IPS-18a (cell line): ENCODE results near the gene FILIP1L.

ENCODE experiments used
- H3K27ac ChIP-seq: one replicate; pipeline ENCODE4 v1.5.1; 2013; ENCODE audit warnings: low read length
- H3K27me3 ChIP-seq: one replicate; pipeline ENCODE4 v1.6.1; 2013; ENCODE audit warnings: mild to moderate bottlenecking, low read length; ENCODE audit not compliant: control insufficient read depth, insufficient read depth
- H3K36me3 ChIP-seq: one replicate; pipeline ENCODE4 v1.6.1; 2013; ENCODE audit warnings: low read depth, low read length; ENCODE audit not compliant: control insufficient read depth
- H3K4me1 ChIP-seq: one replicate; pipeline ENCODE4 v1.6.1; 2013; ENCODE audit warnings: low read depth, low read length; ENCODE audit not compliant: control insufficient read depth
- H3K4me3 ChIP-seq: one replicate; pipeline ENCODE4 v1.5.1; 2013; ENCODE audit warnings: low read length
- H3K9ac ChIP-seq: one replicate; pipeline ENCODE4 v1.6.1; 2013; ENCODE audit warnings: mild to moderate bottlenecking, low read length, moderate library complexity
- H3K9me3 ChIP-seq: one replicate; pipeline ENCODE4 v1.6.1; 2013; ENCODE audit warnings: low read depth, low read length; ENCODE audit not compliant: control insufficient read depth

FILIP1L gene

GRCh38 chr3:99950921-99951320 lies 163.4 kb downstream of the FILIP1L start:
- H3K9ac ChIP-seq: no peak overlapping the region
- no peaks in the 10 kb centered on the region for H3K9me3 ChIP-seq
- H3K36me3 ChIP-seq: no peaks in the 10 kb centered on the region
- H3K4me3 ChIP-seq: no peak overlapping the region
- no peak overlapping the region for H3K27ac ChIP-seq
- H3K27me3 ChIP-seq: no peaks in the 10 kb centered on the region
- H3K4me1 ChIP-seq: no peaks in the 10 kb centered on the region

- no peaks in the 10 kb centered on the region for H3K9me3 ChIP-seq
- H3K27ac ChIP-seq: no peak overlapping the region
- H3K4me1 ChIP-seq: peaks cover 6% of the 10 kb centered on the region
- no peak overlapping the region for H3K4me3 ChIP-seq
- no peaks in the 10 kb centered on the region for H3K36me3 ChIP-seq
- no peaks in the 10 kb centered on the region for H3K27me3 ChIP-seq
- no peak overlapping the region for H3K9ac ChIP-seq
Observed at GRCh38 chr3:99949956-99950670, 164.2 kb downstream of the FILIP1L start.

- peaks cover 15% of the 10 kb centered on the region for H3K4me1 ChIP-seq
Observed at GRCh38 chr3:99948467-99949089, 165.7 kb downstream of the FILIP1L start.

DNA sequence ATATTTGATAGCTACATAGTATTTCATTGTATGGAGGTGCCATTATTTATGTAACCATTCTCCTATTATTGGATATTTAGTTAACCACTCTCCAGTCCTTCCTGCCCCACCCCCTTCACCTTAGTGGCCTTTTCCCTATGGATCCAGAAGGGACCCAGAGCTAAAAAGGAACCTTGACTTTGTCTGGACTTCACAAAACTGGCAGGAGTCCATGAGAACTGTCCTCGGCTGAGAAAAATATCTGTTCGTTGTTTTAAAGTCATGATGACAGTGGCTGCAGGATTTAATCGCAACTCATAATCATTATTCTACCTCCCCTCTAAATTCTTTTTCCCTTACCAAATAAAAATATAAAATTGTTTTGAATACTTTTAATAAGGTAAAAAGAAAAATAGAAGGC lies 166.9 kb downstream of the FILIP1L start:
- no peak overlapping the region for H3K27ac ChIP-seq
- no peaks in the 10 kb centered on the region for H3K9me3 ChIP-seq

More at GRCh38 chr3:99948467-99949089, 165.7 kb downstream of the FILIP1L start:
- Histone ChIP-seq H3K27ac (no peak overlapping the region), H3K27me3 (no peaks in the 10 kb centered on the region), H3K36me3 (no peaks in the 10 kb centered on the region), H3K4me3 (no peak overlapping the region), H3K9me3 (no peaks in the 10 kb centered on the region), H3K9ac (no peak overlapping the region)

GRCh38 chr3:99945328-99945995 lies 168.8 kb downstream of the FILIP1L start:
- Histone ChIP-seq H3K36me3 (no peaks in the 10 kb centered on the region), H3K9ac (no peak overlapping the region), H3K27ac (no peak overlapping the region), H3K27me3 (no peaks in the 10 kb centered on the region), H3K4me3 (no peak overlapping the region), H3K9me3 (no peaks in the 10 kb centered on the region), H3K4me1 (peaks cover 15% of the 10 kb centered on the region)

More for the DNA sequence above, 166.9 kb downstream of the FILIP1L start:
- H3K4me3 ChIP-seq: no peak overlapping the region
- H3K36me3 ChIP-seq: no peaks in the 10 kb centered on the region
- no peak overlapping the region for H3K9ac ChIP-seq
- H3K27me3 ChIP-seq: no peaks in the 10 kb centered on the region
- H3K4me1 ChIP-seq: peaks cover 15% of the 10 kb centered on the region

DNA sequence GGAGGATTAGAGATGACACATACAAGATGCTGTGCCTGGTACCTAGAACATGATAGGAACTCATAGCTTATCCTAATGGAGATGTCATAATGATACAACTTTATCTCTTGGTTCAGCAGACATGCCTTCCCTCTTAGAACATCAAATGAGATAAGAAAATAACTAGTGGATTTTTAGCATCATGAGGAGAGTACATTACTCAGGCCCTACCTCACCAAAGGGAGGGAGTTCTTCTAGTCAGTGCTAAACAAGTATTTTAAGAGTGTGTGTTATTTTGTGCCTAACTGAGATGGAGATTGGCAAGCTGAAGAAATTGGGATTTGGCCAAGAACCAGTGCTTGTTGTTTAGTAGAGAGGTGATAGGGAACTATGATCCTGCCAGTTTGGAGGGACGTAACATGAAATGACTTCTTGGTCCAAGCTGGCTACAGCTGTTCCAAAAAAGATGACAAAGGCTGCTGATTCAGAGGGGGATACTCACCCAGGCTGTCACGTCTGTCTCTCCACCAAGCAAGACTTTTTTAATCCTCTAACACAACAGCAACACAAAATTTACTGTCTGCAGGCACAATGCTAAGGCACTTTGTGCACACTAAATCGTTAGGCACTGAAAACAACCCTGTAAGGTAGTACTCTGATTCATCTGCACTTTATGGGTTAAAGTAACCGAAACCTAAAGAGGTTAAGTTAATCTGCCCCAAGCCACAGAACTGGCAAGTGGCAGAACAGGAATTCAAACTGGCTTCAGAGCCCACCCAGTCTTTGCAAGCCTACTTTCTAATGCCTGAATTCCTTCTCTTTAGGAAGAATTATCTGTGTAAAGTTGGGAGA lies 170.2 kb downstream of the FILIP1L start:
- H3K9me3 ChIP-seq: no peaks in the 10 kb centered on the region
- H3K27ac ChIP-seq: no peak overlapping the region
- H3K36me3 ChIP-seq: no peaks in the 10 kb centered on the region
- H3K9ac ChIP-seq: no peak overlapping the region
- H3K4me3 ChIP-seq: no peak overlapping the region
- H3K27me3 ChIP-seq: no peaks in the 10 kb centered on the region
- peaks cover 15% of the 10 kb centered on the region for H3K4me1 ChIP-seq

DNA sequence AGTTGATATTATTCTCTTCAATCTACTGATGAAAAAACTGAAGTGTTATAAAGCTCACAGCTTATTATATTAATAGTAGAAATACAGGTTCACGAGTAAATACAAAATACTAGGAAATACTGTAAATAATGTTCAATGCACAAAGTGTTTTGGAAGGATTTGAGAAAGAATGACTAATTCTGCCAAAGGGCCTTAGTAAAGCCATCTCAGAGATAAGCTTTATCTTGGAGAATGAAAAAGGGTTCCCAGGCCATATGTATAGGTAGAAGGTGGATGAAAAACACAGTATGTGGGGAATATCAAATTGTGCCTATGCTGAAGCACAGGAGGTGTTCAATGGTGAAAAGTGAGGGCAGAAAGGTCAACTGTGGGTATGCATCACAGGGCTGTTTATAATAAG lies 173.1 kb downstream of the FILIP1L start:
- H3K27ac ChIP-seq: no peak overlapping the region
- peaks cover 15% of the 10 kb centered on the region for H3K4me1 ChIP-seq
- H3K27me3 ChIP-seq: no peaks in the 10 kb centered on the region
- H3K9ac ChIP-seq: no peak overlapping the region
- H3K36me3 ChIP-seq: no peaks in the 10 kb centered on the region
- H3K4me3 ChIP-seq: no peak overlapping the region
- H3K9me3 ChIP-seq: no peaks in the 10 kb centered on the region

DNA sequence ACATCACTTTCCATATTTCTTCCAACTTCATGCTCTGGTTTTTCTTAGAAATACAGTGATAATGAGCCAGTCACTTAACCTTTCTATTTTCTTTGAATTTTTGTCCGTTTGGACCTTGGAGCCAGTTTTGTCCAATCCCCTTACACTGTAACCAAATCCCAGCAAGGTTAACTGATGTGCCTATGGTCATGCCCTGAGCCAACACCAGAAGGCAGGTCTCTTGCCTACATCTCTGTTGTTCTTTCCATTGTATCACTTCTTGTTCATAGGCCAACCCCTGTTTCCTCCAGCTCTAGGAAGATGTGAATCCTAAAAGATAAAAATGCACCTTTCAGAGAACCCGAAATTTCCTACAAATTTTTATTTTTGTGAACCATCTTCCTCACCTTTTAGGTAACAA lies 174.0 kb downstream of the FILIP1L start:
- Histone ChIP-seq H3K27ac (no peak overlapping the region), H3K9me3 (no peaks in the 10 kb centered on the region), H3K27me3 (no peaks in the 10 kb centered on the region), H3K4me3 (no peak overlapping the region), H3K36me3 (no peaks in the 10 kb centered on the region), H3K4me1 (peaks cover 14% of the 10 kb centered on the region), H3K9ac (no peak overlapping the region)

- H3K36me3 ChIP-seq: no peaks in the 10 kb centered on the region
- H3K9ac ChIP-seq: no peak overlapping the region
- H3K9me3 ChIP-seq: no peaks in the 10 kb centered on the region
- no peak overlapping the region for H3K4me3 ChIP-seq
- H3K4me1 ChIP-seq: peaks cover 11% of the 10 kb centered on the region
- H3K27ac ChIP-seq: no peak overlapping the region
- no peaks in the 10 kb centered on the region for H3K27me3 ChIP-seq
Observed at GRCh38 chr3:99939876-99940275, 174.4 kb downstream of the FILIP1L start.

- no peak overlapping the region for H3K27ac ChIP-seq
- no peaks in the 10 kb centered on the region for H3K9me3 ChIP-seq
- no peak overlapping the region for H3K9ac ChIP-seq
- H3K27me3 ChIP-seq: no peaks in the 10 kb centered on the region
- no peak overlapping the region for H3K4me3 ChIP-seq
- H3K4me1 ChIP-seq: peaks cover 5% of the 10 kb centered on the region
- no peaks in the 10 kb centered on the region for H3K36me3 ChIP-seq
Observed at GRCh38 chr3:99938270-99938911, 175.9 kb downstream of the FILIP1L start.
